ENCODE measurements around the gene DDX41. TPM values are rescaled to one million over a fixed set of nuclear protein-coding genes. Genes with fewer than 3 reads are reported as not detected.
"Not testable (repeated sequence)": the region's sequence is repeated elsewhere in the genome, so short reads cannot be mapped to it uniquely, and the experiment has no call there.

DDX41 gene
- total RNA-seq (2022) (125 and 135 TPM in 2 replicates), Bru-seq, nascent RNA (percentile 68 among the genes with signal in this experiment), BruChase-seq, experiment 1, labeled RNA remaining after a 6-hour chase (percentile 92 among the genes with signal in this experiment), BruChase-seq, experiment 2, labeled RNA remaining after a 2-hour chase (percentile 84 among the genes with signal in this experiment)
- long read RNA-seq, transcript DDX41-201 (16 exons, 2,137 nt), result minor isoform, 11 of 212 reads
- long read RNA-seq, transcript DDX41-208 (17 exons, 2,607 nt), result major isoform, 163 of 212 reads
- long read RNA-seq, partial matches to known transcripts, result 12 of 212 reads
- long read RNA-seq, other reads (novel, unspliced or antisense), result 26 of 212 reads

GRCh38 chr5:177516601-177517568, at the start of gene DDX41:
Gene DDX41 (minus strand): TSS chr5:177516961. CDS start chr5:177516945, 16 bp downstream.
- no peaks in the 10 kb centered on the region for H3K27me3 Mint-ChIP-seq (ENCODE audit: insufficient read depth, unreplicated experiment)
- ChIA-PET CTCF (interaction anchor here (0.5 to 4.3 kb wide), 10 partner anchors 12 to 208 kb away, joined by 3 to 42 read pairs (median 4); partner anchors contain the start of gene PDLIM7), POLR2A (interaction anchor here (0.6 to 2.7 kb wide), 26 partner anchors 8 to 963 kb away, joined by 3 to 60 read pairs (median 4); partner anchors contain the start of genes B4GALT7, GRK6, LMAN2 and PDLIM7)
- peak within 1 kb of the TSS; percentile 85 for H3K4me3 Mint-ChIP-seq (ENCODE audit: unreplicated experiment)
- intact Hi-C loops (cut with micrococcal nuclease), result loop anchor here (2.0 kb wide), 3 partner anchors 28 to 82 kb away; partner anchors contain the start of gene FAM193B
- BruUV-seq (replicated peaks), result TSS peak; percentile 55
- peaks cover 34% of the 10 kb centered on the region for H3K4me1 Mint-ChIP-seq (ENCODE audit: insufficient read depth, unreplicated experiment)
- H3K36me3 Mint-ChIP-seq (ENCODE audit: insufficient read depth, unreplicated experiment), result peaks cover 68% of the 10 kb centered on the region
- TF ChIP-seq, protein P1, sequence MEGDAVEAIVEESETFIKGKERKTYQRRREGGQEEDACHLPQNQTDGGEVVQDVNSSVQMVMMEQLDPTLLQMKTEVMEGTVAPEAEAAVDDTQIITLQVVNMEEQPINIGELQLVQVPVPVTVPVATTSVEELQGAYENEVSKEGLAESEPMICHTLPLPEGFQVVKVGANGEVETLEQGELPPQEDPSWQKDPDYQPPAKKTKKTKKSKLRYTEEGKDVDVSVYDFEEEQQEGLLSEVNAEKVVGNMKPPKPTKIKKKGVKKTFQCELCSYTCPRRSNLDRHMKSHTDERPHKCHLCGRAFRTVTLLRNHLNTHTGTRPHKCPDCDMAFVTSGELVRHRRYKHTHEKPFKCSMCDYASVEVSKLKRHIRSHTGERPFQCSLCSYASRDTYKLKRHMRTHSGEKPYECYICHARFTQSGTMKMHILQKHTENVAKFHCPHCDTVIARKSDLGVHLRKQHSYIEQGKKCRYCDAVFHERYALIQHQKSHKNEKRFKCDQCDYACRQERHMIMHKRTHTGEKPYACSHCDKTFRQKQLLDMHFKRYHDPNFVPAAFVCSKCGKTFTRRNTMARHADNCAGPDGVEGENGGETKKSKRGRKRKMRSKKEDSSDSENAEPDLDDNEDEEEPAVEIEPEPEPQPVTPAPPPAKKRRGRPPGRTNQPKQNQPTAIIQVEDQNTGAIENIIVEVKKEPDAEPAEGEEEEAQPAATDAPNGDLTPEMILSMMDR (IDR thresholded peaks at IDR 0.05; ENCODE audit: unreplicated experiment), result no peak
- no peaks in the 10 kb centered on the region for H3K9me3 Mint-ChIP-seq (ENCODE audit: unreplicated experiment)
- H3K27ac Mint-ChIP-seq (ENCODE audit: low read depth, unreplicated experiment), result peak within 1 kb of the TSS; percentile 91
- peak; percentile 100 for DNase-seq (ENCODE audit: unreplicated experiment)

DNA sequence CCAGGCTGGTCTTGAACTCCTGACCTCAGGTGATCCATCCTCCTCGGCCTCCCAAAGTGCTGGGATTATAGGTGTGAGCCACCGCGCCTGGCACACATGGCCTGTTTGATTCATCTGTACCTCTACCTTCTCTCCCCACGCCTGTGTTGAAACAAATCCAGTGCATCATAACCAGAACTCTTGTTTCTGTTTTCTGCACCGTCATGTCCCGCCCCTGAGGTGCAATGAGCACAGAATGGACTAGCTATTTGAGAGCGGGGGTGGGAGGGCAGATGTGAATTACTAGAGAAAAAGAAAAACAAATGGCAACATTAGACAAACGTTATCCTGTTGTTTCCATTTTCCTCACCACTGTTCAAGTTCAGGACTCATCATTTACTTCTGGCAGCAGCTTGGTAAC, 48.3 kb upstream of the DDX41 start:
- ChIA-PET CTCF (interaction anchor here (0.6 to 1.0 kb wide), 2 partner anchors 19 to 21 kb away, joined by 3 read pairs; no protein-coding TSS in a partner anchor), POLR2A (interaction anchor here (1.2 to 1.9 kb wide), 2 partner anchors 14 to 34 kb away, joined by 3 to 4 read pairs; partner anchors contain the start of gene B4GALT7)
- no TSS peak for BruUV-seq (replicated peaks)
- no peaks in the 10 kb centered on the region for H3K9me3 Mint-ChIP-seq (ENCODE audit: unreplicated experiment)
- DNase-seq (ENCODE audit: unreplicated experiment), result peak; percentile 52
- H3K36me3 Mint-ChIP-seq (ENCODE audit: insufficient read depth, unreplicated experiment), result no peaks in the 10 kb centered on the region
- H3K27ac Mint-ChIP-seq (ENCODE audit: low read depth, unreplicated experiment), result no peak overlapping the region
- TF ChIP-seq, protein P1 (IDR thresholded peaks at IDR 0.05; ENCODE audit: unreplicated experiment), result no peak
- peaks cover 8% of the 10 kb centered on the region for H3K4me1 Mint-ChIP-seq (ENCODE audit: insufficient read depth, unreplicated experiment)
- intact Hi-C loops (cut with micrococcal nuclease), result no loop called here
- H3K4me3 Mint-ChIP-seq (ENCODE audit: unreplicated experiment), result no peak overlapping the region
- H3K27me3 Mint-ChIP-seq (ENCODE audit: insufficient read depth, unreplicated experiment), result peaks cover 7% of the 10 kb centered on the region

GRCh38 chr5:177559446-177559941, 42.7 kb upstream of the DDX41 start:
- H3K27me3 Mint-ChIP-seq (ENCODE audit: insufficient read depth, unreplicated experiment); H3K36me3 Mint-ChIP-seq (ENCODE audit: insufficient read depth, unreplicated experiment); intact Hi-C loops (cut with micrococcal nuclease); H3K9me3 Mint-ChIP-seq (ENCODE audit: unreplicated experiment); BruUV-seq (replicated peaks); H3K27ac Mint-ChIP-seq (ENCODE audit: low read depth, unreplicated experiment); H3K4me3 Mint-ChIP-seq (ENCODE audit: unreplicated experiment); CTCF ChIA-PET; DNase-seq (ENCODE audit: unreplicated experiment): not testable (repeated sequence)
- POLR2A ChIA-PET, result interaction anchor here (0.6 kb wide), 1 partner anchor 42 kb away, joined by 3 read pairs; no protein-coding TSS in a partner anchor
- peaks cover 13% of the 10 kb centered on the region for H3K4me1 Mint-ChIP-seq (ENCODE audit: insufficient read depth, unreplicated experiment)

- no peaks in the 10 kb centered on the region for H3K27me3 Mint-ChIP-seq (ENCODE audit: insufficient read depth, unreplicated experiment)
- BruUV-seq (replicated peaks), result no TSS peak
- H3K4me3 Mint-ChIP-seq (ENCODE audit: unreplicated experiment), result no peak overlapping the region
- no peaks in the 10 kb centered on the region for H3K9me3 Mint-ChIP-seq (ENCODE audit: unreplicated experiment)
- no peak overlapping the region for H3K27ac Mint-ChIP-seq (ENCODE audit: low read depth, unreplicated experiment)
- TF ChIP-seq, protein P1 (IDR thresholded peaks at IDR 0.05; ENCODE audit: unreplicated experiment), result no peak
- H3K36me3 Mint-ChIP-seq (ENCODE audit: insufficient read depth, unreplicated experiment), result peaks cover 7% of the 10 kb centered on the region
- no peak for DNase-seq (ENCODE audit: unreplicated experiment)
- CTCF ChIA-PET, result interaction anchor here (0.6 to 1.6 kb wide), 7 partner anchors 9 to 562 kb away, joined by 3 to 7 read pairs (median 3); no protein-coding TSS in a partner anchor
- H3K4me1 Mint-ChIP-seq (ENCODE audit: insufficient read depth, unreplicated experiment), result peaks cover 20% of the 10 kb centered on the region
- POLR2A ChIA-PET, result interaction anchor here (1.6 to 1.7 kb wide), 2 partner anchors 12 to 35 kb away, joined by 5 to 9 read pairs; no protein-coding TSS in a partner anchor
- intact Hi-C loops (cut with micrococcal nuclease), result no loop called here
Measured at GRCh38 chr5:177557796-177558195, 41.0 kb upstream of the DDX41 start.
